Neural cell (in vitro differentiated cells): Measurements from ENCODE around the gene MICU1.

Source experiments
- CTCF ChIP-seq: fragments of 450-650 bp; IDR thresholded peaks from 2 replicates; pipeline ENCODE4 v1.5.1; 2014; ENCODE audit warnings: antibody characterized with exemption, mild to moderate bottlenecking, moderate library complexity; ENCODE audit not compliant: poor library complexity, severe bottlenecking
- EP300 ChIP-seq: fragments of 450-650 bp; conservative IDR thresholded peaks from 2 replicates; pipeline ENCODE4 v1.6.1; 2014; ENCODE audit warnings: antibody characterized with exemption, mild to moderate bottlenecking, moderate library complexity; ENCODE audit not compliant: poor library complexity, severe bottlenecking
- EZH2 ChIP-seq: fragments of 200-600, 300-800 bp; shearing (Covaris generic), sonication (generic); IDR thresholded peaks from 2 replicates; pipeline ENCODE4 v1.6.1; 2014; ENCODE audit warnings: antibody characterized with exemption, low read length, borderline replicate concordance, mild to moderate bottlenecking; ENCODE audit not compliant: insufficient read depth, poor library complexity, severe bottlenecking
- MXI1 ChIP-seq: fragments of 450-650 bp; conservative IDR thresholded peaks from 2 replicates; pipeline ENCODE4 v1.6.1; 2014; ENCODE audit warnings: antibody characterized with exemption, mild to moderate bottlenecking; ENCODE audit not compliant: poor library complexity, severe bottlenecking
- POLR2AphosphoS5 ChIP-seq: IDR thresholded peaks from 2 replicates; pipeline ENCODE4 v1.6.1; 2012
- RAD21 ChIP-seq: fragments of 450-650 bp; conservative IDR thresholded peaks from 2 replicates; pipeline ENCODE4 v1.6.1; 2014; ENCODE audit warnings: antibody characterized with exemption, mild to moderate bottlenecking, moderate library complexity
- REST ChIP-seq: IDR thresholded peaks from 2 replicates; pipeline ENCODE4 v1.6.1; 2012; ENCODE audit warnings: borderline replicate concordance
- SMC3 ChIP-seq: fragments of 450-650 bp; conservative IDR thresholded peaks from 2 replicates; pipeline ENCODE4 v1.6.1; 2014; ENCODE audit warnings: antibody characterized with exemption, mild to moderate bottlenecking, moderate library complexity; ENCODE audit not compliant: poor library complexity
- TAF1 ChIP-seq: IDR thresholded peaks from 2 replicates; pipeline ENCODE4 v1.6.1; 2012; ENCODE audit warnings: low read depth

DNA sequence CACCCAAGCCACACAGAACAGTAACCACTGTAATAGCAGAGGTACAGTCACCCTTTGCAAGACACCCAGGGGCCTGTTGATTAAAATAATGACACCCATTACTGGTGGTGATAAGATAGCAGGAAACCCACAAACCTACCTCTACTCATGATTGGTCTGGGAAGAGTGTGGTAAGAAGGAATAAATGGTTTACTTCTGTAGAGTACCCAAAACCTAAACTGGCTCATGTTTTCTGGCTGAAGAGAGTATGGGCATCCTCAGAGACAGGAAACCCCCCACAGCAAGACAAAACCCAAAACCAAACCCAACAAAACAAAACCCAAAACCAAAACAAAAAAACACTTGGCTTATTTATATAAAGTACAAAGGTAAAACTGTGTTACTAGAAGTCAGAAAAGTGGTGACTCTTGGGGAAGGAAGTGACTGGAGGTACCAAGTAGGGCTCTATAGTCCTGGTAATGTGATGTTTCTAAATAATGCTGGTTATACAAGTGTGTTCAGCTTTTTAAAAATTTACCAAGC lies 255.6 kb downstream of the MICU1 start:
- TF ChIP-seq CTCF, result no peak
- no peak for TF ChIP-seq RAD21
- no peak for TF ChIP-seq EZH2
- no peak for TF ChIP-seq REST
- TF ChIP-seq POLR2AphosphoS5, result no peak
- no peak for TF ChIP-seq EP300
- no peak for TF ChIP-seq MXI1
- no peak for TF ChIP-seq TAF1
- TF ChIP-seq SMC3, result no peak
